HG03060 (cell line): Measurements from ENCODE around the gene PCGF3.
"Not testable (repeated sequence)": the region's sequence is repeated elsewhere in the genome, so short reads cannot be mapped to it uniquely, and the experiment has no call there.

Source experiments
- ATAC-seq: cut with Tn5 transposase; IDR thresholded peaks from one replicate; pipeline ENCODE4 v1.9.1; 2021; ENCODE audit warnings: low read depth, moderate number of reproducible peaks; ENCODE audit not compliant: unreplicated experiment

The PCGF3 gene

DNA sequence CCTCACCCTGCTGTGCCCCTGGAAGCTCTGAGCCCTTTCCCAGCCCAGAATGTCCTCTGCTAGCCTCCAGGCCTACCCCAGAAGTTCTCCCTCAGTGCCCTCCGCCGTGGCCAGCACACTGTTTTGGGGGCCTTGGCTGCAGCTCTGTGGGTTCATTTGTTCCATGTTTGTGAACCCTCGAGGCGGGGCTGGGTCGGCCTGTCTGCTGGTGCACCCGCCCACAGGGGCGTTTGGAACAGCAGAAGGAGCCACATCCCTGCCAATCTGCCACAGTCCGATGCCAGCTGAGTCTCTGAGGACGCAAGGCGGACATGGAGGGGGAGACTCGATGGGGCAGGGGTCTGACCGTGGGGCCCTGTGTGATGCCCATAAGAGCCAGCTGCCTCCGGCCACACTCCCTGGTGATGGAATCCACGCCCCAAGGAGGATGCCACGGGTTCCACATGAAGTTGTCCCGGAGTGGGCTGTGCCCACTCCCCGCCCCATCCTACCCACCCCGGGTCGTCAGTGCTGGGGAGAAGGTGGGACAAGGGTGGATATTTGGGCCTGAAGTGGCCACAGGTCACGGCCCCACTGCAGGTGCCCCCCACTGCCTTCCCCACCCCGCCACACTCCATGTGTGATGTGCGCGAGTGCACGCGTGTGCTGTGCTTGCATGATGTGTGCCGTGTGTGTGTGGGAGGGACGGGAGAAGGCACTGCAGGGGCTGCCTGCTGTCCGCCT lies 38.6 kb upstream of the PCGF3 start:
- no peak for ATAC-seq

DNA sequence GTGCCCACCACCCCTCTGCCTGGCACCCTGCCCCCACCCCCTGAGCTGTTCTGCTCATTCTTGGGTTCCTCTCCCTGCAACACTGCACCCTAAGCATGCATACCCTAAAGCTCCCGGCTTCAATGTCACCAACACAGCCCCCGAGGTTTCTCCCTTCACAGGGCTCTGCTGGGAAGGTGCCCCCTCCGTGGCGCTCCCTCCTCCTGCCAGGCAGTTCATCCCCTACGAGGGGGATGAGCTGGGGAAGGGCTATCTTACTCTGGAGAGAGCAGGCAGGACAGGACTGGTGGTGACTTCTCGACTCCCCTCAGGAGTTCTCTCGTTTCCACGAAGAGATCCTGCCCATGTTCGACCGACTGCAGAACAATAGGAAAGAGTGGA lies 38.1 kb upstream of the PCGF3 start:
- ATAC-seq: no peak

DNA sequence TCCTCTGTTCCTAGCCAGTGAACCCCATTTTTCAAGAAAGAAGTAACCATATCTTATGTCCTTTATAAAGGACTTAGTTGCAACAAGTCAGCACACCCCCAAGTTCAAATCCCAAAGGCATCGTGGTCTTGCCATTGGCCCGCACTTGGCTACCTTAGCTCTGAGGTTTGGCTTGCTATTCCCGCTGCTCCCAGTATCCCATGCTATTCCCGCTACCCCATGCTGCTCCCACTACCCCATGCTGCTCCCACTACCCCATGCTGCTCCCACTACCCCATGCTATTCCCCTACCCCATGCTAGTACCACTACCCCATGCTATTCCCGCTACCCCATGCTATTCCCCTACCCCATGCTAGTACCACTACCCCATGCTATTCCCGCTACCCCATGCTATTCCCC lies 37.4 kb upstream of the PCGF3 start:
- not testable (repeated sequence) for ATAC-seq

DNA sequence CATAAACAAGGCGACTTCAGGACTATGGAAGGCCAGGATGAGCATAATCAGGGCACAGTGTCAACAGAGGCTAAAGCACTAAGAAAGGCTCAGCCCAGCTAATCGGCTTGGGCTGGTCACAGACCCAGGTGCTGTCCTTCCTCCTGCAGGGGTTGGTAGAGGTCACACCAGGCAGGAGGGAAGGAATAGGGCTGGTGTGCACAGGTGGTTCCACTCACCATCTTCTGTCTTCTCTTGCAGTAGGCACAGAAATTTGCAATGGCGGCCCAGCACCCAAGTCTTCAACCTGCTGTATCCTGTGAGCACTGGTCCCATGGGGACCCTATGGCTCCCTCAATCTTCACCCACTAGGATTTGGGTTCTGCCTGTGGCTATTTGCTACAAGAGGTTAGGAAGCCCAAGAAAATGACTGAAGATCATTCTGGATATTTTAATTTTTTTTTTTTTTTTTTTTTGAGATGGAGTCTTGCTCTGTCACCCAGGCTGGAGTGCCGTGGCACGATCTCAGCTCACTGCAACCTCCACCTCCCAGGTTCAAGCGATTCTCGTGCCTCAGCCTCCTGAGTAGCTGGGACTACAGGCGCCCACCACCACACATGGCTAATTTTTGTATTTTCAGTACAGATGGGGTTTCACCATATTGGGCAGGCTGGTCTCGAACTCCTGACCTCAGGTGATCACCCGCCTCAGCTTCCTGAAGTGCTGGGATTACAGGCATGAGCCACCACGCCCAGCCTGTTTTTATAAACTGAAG lies 35.6 kb upstream of the PCGF3 start:
- not testable (repeated sequence) for ATAC-seq

DNA sequence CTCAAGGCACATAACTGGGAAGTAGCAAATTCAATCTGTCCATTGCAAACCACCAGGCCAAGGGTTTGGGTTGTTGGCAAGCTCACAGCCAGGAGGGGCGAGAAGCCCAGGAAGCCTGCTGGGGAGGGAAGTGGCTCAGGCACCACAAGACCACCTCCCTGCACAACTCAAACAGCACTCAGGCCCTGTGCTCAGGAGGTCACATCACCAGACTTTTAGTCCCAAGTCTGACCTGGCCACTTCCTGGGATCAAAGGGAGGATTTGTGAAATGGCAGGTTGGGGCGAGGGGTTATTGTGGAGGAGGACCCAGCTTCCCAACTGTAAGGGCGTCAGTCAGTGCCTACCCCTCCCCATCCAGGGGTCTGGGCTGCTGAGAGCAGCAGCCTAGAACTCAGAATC lies 33.9 kb upstream of the PCGF3 start:
- ATAC-seq: no peak

DNA sequence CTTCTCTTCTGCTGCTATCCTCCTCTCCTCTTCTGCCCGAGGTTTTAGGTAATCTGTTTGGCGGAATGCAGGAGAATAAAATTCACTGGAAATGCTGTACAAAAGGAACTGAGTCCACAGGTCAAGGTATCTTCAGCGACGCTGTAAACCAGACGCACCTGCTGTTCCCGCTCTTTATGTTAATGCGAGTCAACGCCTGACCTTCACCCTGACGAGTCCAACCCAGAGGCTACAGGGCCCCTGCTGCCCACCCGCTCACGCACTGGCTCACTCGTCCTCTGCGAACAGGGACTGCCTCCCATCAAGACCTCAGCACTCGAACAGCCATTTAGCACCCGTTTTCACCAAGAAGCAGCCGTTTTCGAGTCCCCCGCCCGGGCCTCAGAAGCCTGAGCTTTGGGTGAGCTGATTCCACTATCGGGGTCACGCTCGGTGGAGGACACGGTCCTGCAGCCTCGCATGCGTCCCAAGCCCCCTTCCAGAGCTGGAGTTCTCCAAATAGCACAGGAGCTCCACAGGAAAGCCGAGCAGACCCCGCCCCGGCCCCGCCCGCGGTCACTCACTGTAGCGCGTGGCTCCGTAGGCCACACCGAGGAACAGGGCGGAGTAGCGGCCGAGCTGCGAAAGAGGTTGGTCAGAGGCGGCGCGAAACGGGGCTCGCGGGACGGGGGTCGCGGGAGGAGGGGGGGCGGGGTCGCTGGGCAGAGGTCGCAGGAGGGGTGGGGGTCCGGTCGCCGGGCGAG lies 32.1 kb upstream of the PCGF3 start:
- no peak for ATAC-seq

DNA sequence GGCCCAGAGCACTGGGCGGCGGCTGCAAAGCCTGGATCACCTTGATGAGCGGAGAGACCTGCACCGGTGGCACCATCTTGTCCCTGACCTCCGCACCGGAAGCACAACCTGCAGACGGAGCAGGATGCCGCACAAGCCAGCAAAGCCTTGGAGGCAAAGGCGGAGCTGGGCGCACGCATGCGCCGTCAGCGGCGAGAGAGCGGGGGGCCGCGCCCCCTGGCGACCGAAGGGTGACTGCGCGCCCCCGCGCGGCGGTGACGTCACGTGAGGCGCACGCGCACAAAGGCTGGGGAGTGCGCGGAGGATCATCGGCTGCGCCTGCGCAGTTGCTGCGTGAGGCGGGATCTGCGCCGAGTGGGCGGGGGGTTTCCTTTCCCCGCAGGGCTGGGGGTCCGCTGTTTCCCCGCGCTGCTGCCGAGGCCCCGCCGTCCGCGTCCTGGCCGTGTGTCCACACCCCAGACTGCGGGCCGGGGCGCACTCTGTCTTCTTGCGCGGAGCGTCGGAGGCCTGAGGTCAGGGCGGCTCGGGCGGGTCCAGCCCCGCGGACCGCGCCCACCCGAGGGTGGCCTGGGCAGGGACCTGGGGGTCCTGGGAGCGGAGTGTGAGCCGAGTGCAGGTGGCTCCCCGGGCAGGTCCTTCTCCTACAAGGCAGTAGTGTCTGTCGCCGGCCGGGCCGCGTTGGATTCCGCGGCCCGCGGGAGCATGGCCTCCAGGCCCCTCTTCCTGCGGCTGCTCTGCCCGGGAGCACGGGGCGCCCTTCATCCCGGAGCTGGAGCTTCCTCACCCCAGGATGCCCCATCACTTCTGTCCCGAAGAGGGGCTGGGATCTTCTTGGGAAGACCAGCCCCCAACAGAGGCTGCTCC lies 31.2 kb upstream of the PCGF3 start, which contains the start of the genes ATP5ME and MYL5:
ATP5ME (minus strand) TSS at position 105 of the 864 bp plus-strand sequence; CDS start at position 76, 29 bp downstream.
MYL5 (plus strand) TSS at position 371 of the 864 bp plus-strand sequence. CDS start 3,485 bp downstream, outside the sequence.
- peak; percentile 50 for ATAC-seq

DNA sequence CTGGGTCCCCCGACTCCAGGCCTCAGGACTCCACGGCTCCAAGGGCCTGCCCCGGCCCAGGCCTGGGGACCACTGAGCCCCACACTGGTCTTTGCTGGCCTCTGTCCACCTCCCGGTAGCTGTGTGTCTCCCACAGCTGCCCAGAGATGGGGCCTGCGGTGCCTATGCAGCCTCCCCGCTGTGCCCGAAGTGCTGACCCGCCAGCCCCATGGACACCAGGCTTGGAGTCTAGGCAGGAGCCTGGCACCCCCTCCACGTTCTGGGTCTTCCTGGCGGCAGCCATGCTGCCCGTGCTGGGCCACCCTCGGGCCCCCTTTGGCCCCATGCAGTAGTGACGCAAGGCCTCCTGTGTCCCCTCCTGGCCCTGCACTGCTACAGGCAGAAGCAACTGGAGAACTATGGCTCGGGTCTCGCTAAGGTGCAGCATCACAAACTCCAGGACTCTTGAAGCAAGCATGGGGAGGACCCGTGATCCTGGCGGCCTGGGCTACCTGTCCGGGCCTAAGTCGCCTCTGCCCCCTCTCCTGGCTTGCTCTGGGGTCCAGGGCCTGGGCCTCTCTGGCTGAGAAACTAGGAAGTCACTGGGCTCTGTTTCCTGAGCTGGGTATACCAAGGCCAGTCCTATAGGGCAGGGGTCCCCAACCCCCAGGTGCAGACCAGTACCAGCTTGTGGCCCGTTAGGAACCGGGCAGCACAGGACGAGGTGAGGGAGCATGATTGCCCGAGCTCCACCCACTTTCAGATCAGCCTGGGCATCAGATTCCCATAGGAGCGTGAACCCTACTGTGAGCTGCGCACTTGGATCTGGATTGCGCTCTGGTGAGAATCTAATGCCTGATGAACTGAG lies 30.4 kb upstream of the PCGF3 start:
- no peak for ATAC-seq

DNA sequence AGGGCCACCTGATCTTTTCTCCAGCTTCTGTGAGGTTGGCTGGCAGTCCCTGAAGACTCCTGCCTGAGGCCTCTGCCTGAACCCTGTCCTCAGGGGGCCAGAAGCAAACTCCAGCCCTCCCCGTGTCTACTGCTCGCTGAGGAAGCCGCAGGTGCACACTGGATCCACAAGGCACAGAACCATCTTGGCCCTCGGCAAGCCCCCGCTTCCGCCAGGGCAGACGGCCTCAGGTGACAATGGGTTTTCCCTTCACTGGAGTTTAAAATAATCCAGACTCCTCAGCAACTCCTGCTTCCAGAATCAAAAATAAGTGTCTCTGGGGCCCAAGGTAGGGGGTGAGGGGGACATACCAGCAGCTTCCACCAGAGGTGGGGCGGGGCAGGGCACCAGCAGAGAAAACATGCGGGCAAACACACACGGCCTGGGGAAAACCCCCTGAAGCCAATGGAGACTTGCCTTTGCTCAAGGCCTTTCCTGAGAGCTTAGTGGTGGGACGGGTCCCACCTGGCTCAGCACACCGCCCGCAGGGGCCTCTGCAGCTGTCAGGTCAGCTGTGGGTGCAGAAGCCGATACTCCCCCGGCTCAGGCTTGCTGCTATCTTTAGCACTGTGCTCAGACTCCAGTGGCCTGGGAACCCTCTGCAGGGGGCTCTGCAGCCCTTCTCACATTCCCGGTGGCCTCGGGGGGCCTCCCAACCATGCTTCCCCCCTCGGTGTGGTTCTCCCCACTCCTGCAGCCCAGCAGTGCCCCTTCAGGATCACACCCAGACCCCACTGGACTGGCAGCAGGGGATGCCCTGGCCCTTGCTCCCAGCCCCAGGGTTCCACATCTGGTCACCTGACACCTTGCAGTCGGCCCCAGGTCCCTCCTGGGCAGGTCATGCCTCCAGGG lies 29.4 kb upstream of the PCGF3 start:
- ATAC-seq: no peak

DNA sequence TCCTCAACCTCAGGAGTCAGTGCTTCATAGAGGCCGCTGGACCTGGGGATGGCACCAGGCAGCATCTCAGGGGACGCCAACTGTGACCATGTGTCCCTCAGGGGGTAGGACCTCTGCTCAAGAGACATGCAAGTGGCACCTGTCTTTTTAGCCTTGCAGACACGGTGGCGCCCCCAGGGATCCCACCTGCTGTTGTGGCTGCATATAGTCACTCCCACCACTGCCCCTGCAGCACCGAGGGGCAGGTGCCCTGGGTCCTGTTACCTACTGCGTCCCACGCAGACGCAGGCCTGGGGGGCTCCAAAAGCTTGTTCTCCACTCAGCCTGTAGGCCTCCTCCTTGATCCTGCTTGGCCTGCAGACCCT lies 28.8 kb upstream of the PCGF3 start:
- no peak for ATAC-seq

DNA sequence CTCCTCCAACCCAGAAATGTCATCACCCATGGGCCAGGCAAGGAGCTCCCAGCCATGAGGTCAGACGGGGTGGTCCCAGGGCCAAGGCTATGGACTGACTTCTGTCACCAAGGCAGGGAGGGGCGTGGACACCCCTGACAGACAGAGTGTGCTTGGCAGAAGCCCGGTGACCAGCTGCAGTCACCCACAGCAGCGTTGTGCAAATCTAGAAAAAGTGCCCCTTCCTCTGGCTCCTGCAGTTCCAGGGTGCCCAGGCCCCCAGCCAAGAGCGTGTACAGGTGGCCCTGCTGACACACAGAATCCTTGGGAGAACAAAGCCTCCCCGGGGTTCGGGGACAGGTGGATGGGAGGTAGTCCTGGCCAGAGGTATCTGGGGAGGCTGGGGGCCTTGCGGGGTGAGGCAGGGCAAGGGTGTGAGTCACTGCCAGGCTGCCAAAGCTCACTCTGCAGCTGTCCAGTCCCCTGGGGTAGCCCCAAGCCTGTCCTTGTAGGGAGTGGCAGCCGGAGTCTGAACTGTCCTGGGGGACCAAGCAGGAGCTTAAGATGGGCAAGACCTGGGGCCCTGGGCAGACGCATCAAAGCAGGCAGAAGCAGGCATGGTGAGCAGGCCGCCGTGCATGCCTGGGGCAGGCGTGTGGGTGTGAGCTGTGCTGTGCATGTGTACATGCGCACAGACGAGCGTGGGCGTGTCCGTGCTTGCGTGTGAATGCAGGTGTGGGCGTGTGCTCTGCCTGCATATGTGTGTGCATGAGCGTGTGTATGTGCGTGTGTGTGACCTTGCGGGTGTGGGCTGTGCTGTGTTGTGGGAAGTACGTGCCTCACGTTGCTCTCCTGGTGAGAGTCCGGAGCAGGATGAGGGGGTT lies 28.0 kb upstream of the PCGF3 start:
- ATAC-seq: no peak

DNA sequence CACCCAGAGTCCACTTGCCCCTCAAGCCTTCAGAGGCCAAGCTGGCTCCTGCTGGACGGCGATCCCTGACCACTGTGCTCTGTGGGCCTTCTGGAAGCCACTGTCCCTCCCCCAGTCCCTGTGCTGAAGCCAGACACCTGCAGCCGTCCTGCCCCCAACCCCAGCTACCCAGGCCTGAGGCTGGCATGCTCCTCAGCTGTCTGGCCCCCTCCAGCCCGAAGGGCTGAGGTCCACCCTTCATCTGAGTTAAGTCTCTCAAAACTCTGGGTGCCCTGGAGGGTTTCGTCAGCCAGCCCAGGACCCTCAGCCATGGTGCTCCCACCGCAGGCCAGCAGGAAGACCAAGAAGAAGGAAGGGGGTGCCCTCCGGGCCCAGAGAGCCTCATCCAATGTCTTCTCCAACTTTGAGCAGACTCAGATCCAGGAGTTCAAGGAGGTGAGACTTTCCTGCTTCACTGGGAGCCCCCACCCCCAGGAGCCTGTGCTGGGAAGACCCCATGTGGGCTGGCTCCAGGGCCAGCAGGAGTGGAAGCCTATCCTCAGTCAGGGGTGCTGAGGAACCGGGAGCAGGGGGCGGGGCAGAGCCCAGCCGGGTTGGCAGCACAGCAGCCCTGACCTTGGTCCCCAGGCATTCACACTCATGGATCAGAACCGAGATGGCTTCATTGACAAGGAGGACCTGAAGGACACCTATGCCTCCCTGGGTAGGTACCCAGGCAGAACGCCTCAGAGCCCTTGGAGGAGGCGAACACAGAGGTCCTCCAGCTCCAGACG lies 27.1 kb upstream of the PCGF3 start:
- no peak for ATAC-seq

DNA sequence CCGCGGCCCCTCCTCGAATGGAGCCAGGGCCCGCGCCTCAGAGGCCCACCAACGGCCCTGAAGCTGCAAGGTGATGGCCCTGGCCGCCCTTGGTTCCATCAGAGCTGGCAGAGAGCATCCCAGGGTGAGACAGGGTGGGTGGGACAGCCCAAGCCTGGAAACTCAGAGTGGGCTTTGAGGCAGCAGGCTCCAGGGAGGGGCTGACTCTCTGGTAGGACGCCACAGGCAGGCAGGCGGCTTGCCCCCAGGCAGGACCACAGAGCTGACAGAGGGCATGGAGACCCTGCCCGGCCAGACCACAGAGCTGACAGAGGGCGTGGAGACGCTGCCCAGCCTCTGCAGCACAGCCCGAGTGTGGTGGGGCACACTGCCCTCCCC lies 26.5 kb upstream of the PCGF3 start:
- ATAC-seq: no peak

DNA sequence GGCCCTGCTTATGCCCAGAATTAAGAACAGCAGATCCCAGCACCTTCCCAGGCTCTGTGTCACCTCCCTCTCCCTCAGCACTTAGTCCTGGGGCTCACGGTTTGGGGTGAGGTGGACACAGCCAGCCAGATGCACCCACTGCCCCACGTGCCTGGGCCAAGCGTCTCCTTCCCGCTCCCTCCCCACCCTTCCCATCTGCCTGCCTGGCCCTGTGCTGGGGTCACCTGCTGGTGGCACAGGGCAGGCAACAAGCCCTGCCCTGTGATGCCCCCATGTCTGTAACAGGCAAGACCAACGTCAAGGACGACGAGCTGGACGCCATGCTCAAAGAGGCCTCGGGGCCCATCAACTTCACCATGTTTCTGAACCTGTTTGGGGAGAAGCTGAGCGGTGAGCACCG lies 26.0 kb upstream of the PCGF3 start:
- no peak for ATAC-seq

DNA sequence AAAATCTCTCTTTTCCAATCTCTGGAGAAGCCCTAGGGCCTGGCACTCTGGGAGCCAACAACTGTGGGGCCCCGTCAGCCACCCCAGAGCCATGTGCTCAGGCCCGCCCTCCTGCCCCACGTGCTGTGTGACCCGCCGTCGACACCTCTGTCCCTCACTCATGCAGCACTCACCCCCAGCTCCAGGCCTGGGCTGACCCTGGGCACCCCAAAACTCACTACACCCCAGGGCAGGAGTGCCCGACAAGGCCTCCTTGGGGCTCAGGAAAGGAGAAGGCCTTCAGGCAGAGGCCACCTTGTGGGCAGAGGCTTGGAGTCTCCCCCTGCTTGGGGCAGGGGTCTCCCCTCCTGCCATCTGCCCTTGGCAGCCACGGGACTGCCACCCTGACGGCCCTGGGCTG lies 25.5 kb upstream of the PCGF3 start:
- no peak for ATAC-seq

DNA sequence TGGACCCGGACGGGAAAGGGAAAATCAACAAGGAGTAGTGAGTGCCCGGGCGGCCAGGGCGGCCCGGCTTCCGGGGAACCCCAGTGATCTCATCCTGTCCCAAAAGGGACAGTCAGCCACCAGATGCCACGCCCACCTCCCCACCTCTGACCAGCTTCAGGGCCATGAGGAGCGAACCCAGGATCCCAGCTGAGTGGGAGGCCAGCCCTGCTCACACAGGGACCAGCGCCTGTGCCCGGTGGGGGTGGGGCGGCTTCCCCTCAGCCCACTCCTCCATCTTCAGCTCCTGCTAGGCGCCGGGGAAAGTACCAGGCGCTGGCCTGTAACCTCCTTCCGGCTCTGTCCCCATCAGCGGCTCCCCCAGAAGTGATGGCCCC lies 25.1 kb upstream of the PCGF3 start:
- no peak for ATAC-seq
